Measurements from ENCODE around the gene CDCP1. TPM values are rescaled to one million over a fixed set of nuclear protein-coding genes. Genes with fewer than 3 reads are reported as not detected.

The CDCP1 gene
- total RNA-seq, 2 donors from 2014 or later, result 8.9 to 13.1 TPM

DNA sequence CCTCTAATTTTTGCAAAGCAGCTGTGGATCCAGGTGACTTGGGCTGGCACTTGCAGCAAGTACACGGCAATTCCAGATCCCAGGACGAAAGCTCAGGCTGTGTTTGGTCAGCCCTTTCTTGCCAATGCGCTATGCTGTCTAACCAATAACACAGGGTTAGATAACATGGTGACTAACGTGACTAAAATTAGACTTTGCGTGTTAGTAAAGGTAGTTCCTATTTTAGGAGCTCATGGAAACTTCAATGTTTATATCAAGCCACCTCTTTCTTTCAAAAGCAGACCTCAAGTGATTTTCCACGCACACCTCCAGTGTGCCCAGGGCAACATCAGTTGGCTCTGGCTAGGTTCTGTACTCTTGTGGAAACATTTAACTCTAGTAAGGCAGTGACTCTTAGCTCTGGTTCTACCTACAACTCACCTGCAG, 32.5 kb downstream of the CDCP1 start:
- Histone ChIP-seq H3K4me1 (ENCODE audit: control insufficient read depth, insufficient read depth, low read length) (no peaks in the 10 kb centered on the region), H3K27me3 (ENCODE audit: control insufficient read depth, insufficient read depth, low read length, poor library complexity, severe bottlenecking) (no peaks in the 10 kb centered on the region), H3K9ac (ENCODE audit: extremely low read depth, low read length, poor library complexity, severe bottlenecking) (no peak overlapping the region), H3K4me3 (ENCODE audit: low read length) (no peak overlapping the region), H3K9me3 (ENCODE audit: control insufficient read depth, low read length) (no peaks in the 10 kb centered on the region), H3K27ac (ENCODE audit: low read depth, low read length) (no peak overlapping the region), H3K36me3 (ENCODE audit: control insufficient read depth, insufficient read depth, low read length) (no peaks in the 10 kb centered on the region)
- Mint-ChIP-seq H3K27ac (no peak overlapping the region), H3K36me3 (ENCODE audit: low read depth) (peaks cover 7% of the 10 kb centered on the region), H3K9me3 (no peaks in the 10 kb centered on the region), H3K4me3 (no peak overlapping the region), H3K4me1 (no peaks in the 10 kb centered on the region), H3K27me3 (ENCODE audit: insufficient read depth) (no peaks in the 10 kb centered on the region)
- 71 to 76% methylated on average over 6 of the region's 6 CpGs for WGBS, 2 experiments (ENCODE audit: insufficient coverage in 1 of 2, insufficient read length in 1 of 2)
- TF ChIP-seq, protein P1, sequence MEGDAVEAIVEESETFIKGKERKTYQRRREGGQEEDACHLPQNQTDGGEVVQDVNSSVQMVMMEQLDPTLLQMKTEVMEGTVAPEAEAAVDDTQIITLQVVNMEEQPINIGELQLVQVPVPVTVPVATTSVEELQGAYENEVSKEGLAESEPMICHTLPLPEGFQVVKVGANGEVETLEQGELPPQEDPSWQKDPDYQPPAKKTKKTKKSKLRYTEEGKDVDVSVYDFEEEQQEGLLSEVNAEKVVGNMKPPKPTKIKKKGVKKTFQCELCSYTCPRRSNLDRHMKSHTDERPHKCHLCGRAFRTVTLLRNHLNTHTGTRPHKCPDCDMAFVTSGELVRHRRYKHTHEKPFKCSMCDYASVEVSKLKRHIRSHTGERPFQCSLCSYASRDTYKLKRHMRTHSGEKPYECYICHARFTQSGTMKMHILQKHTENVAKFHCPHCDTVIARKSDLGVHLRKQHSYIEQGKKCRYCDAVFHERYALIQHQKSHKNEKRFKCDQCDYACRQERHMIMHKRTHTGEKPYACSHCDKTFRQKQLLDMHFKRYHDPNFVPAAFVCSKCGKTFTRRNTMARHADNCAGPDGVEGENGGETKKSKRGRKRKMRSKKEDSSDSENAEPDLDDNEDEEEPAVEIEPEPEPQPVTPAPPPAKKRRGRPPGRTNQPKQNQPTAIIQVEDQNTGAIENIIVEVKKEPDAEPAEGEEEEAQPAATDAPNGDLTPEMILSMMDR (conservative IDR thresholded peaks at IDR 0.05), result no peak
- DNase-seq, result no peak

DNA sequence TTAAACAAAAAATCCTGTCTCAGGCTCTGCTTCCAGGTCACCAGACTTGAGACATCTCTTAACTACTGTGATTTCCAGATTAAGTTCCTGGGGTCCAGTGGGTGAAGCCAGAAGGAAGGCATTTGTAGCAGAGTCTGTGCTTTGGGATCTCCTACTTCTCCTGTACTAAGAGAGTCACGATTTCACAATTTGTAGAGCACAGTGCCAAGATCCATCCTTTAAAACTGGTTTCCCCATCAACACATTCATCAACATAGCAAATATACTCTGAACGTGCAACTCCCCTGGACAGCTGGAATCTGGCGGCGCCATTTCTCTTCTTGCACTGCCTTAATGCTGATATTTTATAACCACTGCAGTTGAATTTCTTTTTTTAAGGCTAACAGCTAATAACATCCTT, 33.2 kb downstream of the CDCP1 start:
- TF ChIP-seq, protein P1 (conservative IDR thresholded peaks at IDR 0.05), result no peak
- no peaks in the 10 kb centered on the region for H3K4me1 ChIP-seq (ENCODE audit: control insufficient read depth, insufficient read depth, low read length)
- 90 to 93% methylated on average over 4 of the region's 4 CpGs for WGBS, 2 experiments (ENCODE audit: insufficient coverage in 1 of 2, insufficient read length in 1 of 2)
- H3K36me3 ChIP-seq (ENCODE audit: control insufficient read depth, insufficient read depth, low read length), result no peaks in the 10 kb centered on the region
- H3K4me3 ChIP-seq (ENCODE audit: low read length), result no peak overlapping the region
- Mint-ChIP-seq H3K4me3 (no peak overlapping the region), H3K27me3 (ENCODE audit: insufficient read depth) (no peaks in the 10 kb centered on the region), H3K4me1 (no peaks in the 10 kb centered on the region), H3K9me3 (no peaks in the 10 kb centered on the region), H3K27ac (no peak overlapping the region), H3K36me3 (ENCODE audit: low read depth) (peaks cover 7% of the 10 kb centered on the region)
- H3K9me3 ChIP-seq (ENCODE audit: control insufficient read depth, low read length), result no peaks in the 10 kb centered on the region
- H3K27me3 ChIP-seq (ENCODE audit: control insufficient read depth, insufficient read depth, low read length, poor library complexity, severe bottlenecking), result no peaks in the 10 kb centered on the region
- no peak for DNase-seq
- H3K27ac ChIP-seq (ENCODE audit: low read depth, low read length), result no peak overlapping the region
- no peak overlapping the region for H3K9ac ChIP-seq (ENCODE audit: extremely low read depth, low read length, poor library complexity, severe bottlenecking)

DNA sequence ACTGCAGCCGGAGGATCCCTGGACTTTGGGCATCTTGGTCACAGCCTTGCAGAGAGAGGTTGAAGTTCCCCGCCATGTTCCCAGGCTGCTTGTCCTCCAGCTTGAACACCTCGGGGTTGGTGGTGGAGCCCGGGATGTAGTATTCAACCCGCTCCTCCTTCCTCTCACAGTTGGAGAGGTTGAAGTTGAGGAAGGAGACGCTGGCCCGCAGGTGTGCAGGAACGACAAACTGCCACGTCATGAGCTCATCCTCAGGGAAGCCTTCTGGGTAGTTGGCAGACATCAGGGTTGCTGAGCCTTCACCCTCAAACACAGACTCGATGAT, 35.7 kb downstream of the CDCP1 start:
- Mint-ChIP-seq H3K27ac (no peak overlapping the region), H3K4me1 (no peaks in the 10 kb centered on the region), H3K9me3 (no peaks in the 10 kb centered on the region), H3K27me3 (ENCODE audit: insufficient read depth) (no peaks in the 10 kb centered on the region), H3K4me3 (no peak overlapping the region), H3K36me3 (ENCODE audit: low read depth) (peaks cover 7% of the 10 kb centered on the region)
- no peak overlapping the region for H3K27ac ChIP-seq (ENCODE audit: low read depth, low read length)
- H3K36me3 ChIP-seq (ENCODE audit: control insufficient read depth, insufficient read depth, low read length), result no peaks in the 10 kb centered on the region
- H3K27me3 ChIP-seq (ENCODE audit: control insufficient read depth, insufficient read depth, low read length, poor library complexity, severe bottlenecking), result no peaks in the 10 kb centered on the region
- no peak overlapping the region for H3K9ac ChIP-seq (ENCODE audit: extremely low read depth, low read length, poor library complexity, severe bottlenecking)
- H3K4me1 ChIP-seq (ENCODE audit: control insufficient read depth, insufficient read depth, low read length), result no peaks in the 10 kb centered on the region
- 93 to 96% methylated on average over 9 to 10 of the region's 10 CpGs for WGBS, 2 experiments (ENCODE audit: insufficient coverage in 1 of 2, insufficient read length in 1 of 2)
- no peak overlapping the region for H3K4me3 ChIP-seq (ENCODE audit: low read length)
- TF ChIP-seq, protein P1 (conservative IDR thresholded peaks at IDR 0.05), result no peak
- no peaks in the 10 kb centered on the region for H3K9me3 ChIP-seq (ENCODE audit: control insufficient read depth, low read length)
- DNase-seq, result no peak

All from endodermal cell (in vitro differentiated cells).